HG02981 (cell line): Measurements from ENCODE around the gene TMEM52.
"Not testable (repeated sequence)": the region's sequence is repeated elsewhere in the genome, so short reads cannot be mapped to it uniquely, and the experiment has no call there.

Experiments
- ATAC-seq: cut with Tn5 transposase; IDR thresholded peaks from one replicate; pipeline ENCODE4 v1.9.1; 2021; ENCODE audit warnings: mild to moderate bottlenecking, moderate library complexity; ENCODE audit not compliant: unreplicated experiment

TMEM52 gene

GRCh38 chr1:1947493-1947892, 28.4 kb upstream of the TMEM52 start:
- no peak for ATAC-seq

DNA sequence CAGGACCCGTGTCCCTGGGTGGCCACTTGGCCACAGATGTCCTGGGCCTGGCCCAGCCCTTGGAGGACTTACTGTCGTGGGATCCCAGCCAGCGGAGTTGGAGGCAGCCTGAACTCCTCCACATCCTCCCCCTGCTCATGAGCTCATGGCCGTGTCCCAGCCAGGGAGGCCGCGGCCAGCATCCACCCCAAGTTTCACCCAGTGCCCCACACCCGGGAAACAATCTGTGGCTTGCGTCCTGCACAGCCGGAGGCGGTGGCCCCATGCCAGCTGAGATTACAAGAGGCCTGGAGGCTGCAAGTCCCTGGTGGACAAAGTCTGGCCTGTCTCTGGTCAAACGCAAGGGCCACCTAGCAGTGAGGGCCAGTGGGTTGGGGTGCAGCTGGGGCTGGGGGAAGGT, 27.5 kb upstream of the TMEM52 start:
- no peak for ATAC-seq

- ATAC-seq: no peak
Measured at GRCh38 chr1:1945782-1946393, 26.8 kb upstream of the TMEM52 start.

DNA sequence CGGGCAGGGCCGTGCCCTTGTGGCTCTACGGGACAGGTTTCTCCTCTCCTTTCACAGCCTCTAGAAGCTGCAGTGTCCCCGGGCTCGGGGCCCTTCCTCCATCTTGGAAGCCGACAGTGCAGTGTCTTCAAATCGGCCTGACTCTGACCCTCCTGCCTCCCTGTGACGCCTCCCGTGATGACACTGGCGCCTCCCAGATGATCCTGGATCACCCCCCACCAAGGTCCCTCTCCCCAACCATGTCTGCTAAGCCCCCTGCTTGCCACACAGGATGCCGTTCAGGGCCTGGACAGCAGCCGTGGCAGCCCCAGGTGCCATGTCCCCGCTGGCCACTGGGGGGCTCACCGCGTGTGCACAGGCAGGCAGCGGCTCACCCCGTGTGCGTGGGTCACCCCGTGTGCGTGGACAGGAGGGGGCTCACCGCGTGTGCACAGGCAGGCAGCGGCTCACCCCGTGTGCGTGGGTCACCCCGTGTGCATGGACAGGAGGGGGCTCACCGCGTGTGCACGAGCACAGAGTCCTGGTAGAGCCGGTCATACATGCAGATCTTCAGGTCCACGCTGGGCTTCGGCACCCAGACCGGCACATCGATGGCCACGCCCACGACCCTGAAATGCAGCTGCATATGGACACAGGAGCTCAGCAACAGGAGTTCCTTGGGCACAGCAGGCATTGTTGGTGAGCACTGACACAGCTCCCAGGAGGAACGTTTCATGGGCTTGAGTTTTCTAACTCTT, 24.9 kb upstream of the TMEM52 start:
- ATAC-seq: no peak

- ATAC-seq: no peak
Measured at GRCh38 chr1:1942753-1943656, 23.9 kb upstream of the TMEM52 start.

GRCh38 chr1:1941868-1942752, 23.0 kb upstream of the TMEM52 start:
- no peak for ATAC-seq

- ATAC-seq: no peak
Measured at GRCh38 chr1:1941211-1941841, 22.2 kb upstream of the TMEM52 start.

DNA sequence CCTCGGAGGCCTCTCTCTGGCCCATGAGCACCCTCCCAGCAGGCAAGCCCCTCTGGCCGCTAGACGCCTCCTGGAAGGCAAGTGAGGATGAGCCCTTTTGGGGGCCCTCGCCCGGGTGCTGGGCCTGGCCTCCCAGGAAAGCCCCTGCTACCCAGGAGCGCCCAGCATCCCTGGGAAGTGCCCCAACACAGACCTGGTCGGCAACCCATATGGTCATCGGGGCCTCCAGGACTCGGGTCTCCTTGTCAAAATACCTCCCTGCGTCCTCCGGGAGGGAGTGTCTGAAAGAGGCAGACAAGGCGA, 21.0 kb upstream of the TMEM52 start:
- ATAC-seq: no peak

DNA sequence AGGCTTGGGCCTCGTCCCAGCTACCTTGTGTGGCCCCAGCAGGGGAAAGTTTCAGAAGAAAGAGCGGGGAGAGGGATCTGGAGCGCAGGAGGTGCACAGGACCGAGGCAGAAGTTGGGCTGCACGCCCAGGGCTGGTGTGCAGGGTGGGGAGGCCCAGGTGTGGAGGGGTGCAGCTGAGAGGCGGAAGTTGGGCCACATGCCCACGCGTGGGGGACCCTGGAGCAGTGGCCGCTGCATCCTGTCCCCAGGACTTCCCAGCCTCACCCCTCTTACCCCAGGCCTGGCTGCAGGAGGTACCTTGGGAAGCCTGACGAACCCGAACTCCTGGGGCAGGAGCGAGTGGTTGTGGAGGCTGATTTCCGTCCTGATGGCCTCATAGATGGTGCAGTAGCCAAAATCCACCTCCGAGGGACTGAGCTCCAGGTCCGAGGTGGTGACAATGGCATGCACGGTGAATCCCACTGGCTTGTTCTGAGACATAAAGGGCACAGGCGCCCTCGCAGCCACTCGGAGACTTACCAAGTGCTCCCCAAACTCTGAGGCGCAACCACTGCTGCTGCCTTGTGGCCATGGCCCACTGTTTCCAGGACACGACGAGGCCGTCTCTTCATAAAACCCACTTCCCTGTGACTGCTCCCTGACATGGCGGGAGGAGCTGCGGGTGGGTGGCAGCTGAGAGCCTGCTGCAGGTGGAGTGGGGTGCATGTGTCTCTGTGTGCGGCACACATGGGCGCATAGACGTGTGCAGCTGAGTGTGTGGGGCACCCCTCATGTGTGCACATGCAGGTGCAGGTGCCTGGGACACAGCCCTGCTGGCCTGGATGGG, 20.4 kb upstream of the TMEM52 start:
- no peak for ATAC-seq

DNA sequence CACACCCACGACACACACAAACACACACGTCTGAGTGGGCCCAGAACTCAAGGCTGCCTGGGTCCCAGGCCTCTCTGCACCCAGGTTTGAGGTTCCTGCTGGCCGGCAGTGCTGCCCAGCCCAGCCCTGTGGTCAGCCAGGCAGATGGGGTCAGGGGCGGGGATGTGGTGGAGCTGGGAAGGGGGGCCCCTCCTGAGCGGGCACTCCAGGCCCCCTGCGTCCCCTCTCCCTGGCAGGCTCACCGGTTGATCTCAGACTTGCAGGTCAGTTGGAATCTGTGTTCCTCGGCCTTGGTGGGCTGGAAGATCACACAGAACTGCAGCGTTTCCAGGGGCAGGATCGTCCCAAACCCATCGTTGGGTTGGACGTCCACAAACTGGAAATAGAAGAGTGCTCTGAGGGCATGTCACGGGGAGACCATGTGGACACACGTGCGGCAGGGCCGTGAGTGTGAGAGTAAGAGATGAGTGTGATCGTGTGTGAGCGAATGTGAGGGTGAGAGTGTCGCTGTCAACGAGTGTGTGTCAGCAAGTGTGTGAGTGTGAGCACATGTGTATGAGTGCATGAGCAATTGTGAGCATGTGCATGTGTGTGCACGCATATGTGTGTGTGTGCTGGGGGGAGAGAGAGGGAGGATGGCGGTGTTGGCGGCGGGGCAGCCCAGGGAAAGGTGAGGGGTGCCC, 19.7 kb upstream of the TMEM52 start:
- no peak for ATAC-seq

DNA sequence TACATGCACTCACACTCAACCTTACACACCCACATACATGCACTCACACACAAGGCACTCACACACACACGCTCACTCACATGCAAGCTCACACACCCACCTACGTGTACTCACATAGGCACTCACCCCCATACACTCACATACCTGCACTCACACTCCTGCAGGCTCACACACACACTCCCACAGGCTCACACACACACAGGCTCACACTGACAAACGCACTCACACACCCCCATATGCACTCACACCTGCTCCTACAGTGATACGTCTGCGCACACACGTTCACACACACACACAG, 19.1 kb upstream of the TMEM52 start:
- ATAC-seq: no peak

DNA sequence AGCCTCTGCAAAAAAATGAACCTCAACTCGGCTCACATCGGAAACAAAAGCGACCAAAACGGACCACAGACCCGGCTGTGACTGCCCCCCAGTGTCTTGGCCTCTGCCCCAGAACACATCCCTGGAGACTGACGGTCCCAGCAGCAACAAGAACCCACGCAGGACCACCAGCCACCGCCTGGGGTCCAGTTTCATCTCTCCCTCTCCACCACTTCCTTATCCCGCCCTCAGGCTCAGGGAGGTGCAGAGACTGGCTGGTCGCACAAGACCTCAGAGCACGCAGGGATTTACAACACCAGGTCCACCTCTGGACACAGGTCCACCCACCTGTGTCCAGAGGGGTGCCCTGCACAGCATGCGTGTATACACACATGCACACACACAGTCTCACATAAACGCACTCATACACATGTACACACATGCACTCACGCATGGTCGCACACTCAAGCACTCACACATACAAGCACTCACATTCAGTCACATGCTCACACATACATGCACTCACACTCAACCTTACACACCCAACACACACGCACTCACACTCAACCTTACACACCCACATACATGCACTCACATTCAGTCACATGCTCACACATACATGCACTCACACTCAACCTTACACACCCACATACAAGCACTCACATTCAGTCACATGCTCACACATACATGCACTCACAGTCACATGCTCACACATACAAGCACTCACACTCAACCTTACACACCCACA, 18.6 kb upstream of the TMEM52 start:
- ATAC-seq: no peak

- no peak for ATAC-seq
Measured at GRCh38 chr1:1937061-1937460, 18.0 kb upstream of the TMEM52 start.

DNA sequence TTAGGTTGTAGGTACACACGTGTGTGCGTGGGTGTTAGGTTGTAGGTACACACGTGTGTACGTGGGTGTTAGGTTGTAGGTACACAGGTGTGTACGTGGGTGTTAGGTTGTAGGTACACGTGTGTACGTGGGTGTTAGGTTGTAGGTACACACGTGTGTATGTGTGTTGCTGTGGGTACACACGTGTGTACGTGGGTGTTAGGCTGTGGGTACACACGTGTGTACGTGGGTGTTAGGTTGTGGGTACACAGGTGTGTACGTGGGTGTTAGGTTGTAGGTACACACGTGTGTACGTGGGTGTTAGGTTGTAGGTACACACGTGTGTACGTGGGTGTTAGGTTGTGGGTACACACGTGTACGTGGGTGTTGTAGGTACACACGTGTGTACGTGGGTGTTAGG, 15.8 kb upstream of the TMEM52 start:
- not testable (repeated sequence) for ATAC-seq

DNA sequence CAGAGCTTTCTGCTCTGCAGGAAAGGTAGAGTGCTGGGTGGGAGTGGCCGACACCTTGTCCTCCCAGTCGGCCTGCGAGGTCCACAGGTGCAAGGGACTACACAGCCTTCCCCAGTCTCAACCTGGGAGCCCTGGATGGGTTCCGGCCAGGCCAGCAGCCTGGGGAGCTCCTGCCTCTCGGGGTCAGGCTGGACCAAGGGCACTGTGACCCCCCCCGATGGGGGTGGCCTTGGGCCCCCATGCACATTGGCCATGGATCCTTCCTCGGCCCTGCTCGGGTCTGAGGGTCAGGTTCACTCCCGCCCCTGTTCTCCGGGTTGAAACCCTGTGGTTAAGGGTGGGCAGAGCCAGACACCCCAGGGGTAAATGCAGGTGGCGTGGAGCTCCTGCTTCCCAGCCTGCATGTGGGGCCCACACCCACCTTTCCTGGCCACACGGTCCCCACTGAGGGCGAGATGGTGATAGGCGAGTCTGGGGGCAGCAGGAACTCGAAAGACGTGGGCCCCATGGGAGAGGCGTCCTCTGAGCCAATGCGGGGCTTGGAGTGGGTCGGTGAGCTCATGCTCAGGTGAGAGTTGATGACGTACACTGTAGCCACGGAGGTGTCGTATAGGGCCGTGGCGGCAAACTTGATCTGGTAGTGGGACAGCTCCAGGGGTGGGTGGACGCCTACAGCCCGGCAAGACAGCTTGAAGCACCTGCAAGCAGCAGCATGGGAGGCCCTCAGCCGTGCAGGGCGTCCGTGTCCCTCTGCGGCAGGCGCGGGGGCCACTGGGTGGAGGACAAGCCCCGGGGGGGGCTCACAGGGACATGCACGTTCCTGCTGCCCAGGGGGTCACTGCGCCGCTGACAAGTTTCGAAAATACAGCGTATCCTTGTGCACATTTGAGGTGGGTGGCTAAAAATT, 10.8 kb upstream of the TMEM52 start:
- no peak for ATAC-seq

DNA sequence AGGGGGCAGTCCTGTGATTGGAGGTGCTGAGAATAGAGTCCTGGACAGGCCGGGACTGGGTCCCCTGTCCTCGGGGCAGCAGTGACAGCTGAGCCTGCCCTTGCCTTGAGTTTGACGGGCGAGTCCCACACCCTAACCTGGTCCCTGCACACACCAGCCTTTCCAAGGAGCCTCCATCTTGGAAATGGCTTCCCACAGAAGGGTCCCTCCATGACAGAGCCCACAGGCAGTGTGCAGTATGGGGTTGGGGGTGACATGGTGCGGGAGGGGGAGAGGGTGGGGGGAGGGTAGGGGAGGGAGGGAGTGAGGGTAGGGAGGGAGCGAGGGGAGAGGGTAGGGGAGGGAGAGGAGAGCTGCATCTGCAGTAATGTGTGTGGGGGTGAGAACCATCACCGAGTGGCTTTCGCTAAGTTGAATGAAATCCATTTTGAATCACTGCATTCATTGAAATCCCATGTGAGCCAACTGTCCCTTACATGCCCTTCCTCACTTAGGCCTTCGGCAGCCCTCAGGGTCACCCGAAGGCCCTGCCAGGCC, 10.1 kb upstream of the TMEM52 start:
- ATAC-seq: no peak
